GM18517 (cell line): ENCODE measurements around the gene PSMC1.

Source experiments
- ATAC-seq: cut with Tn5 transposase; IDR thresholded peaks from one replicate; pipeline ENCODE4 v1.9.1; 2021; ENCODE audit warnings: mild to moderate bottlenecking, moderate library complexity; ENCODE audit not compliant: unreplicated experiment

Gene PSMC1

GRCh38 chr14:90301122-90301521 lies 44.8 kb downstream of the PSMC1 start:
- ATAC-seq: no peak

- no peak for ATAC-seq
Measured at GRCh38 chr14:90301668-90302090, 45.3 kb downstream of the PSMC1 start.

GRCh38 chr14:90302529-90303303 lies 46.4 kb downstream of the PSMC1 start:
- no peak for ATAC-seq

DNA sequence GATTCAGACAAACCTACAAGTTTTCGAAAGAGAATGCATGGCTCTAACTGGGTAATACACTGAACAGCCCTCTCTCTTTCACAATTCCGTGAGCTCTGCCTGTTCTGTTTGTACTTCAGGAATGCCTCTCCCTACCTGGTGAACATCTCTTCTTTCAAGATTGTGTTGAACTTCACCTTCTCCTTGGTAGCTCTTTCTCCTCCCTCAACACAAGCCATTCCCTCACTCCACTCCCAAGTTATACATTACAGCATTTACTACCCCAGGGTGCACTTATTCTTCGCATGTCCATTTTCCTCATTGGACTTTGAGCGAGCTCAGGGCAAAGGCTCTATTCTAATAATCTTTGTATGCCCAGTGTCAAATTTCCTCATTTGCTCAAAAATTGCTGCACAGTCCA lies 47.1 kb downstream of the PSMC1 start:
- ATAC-seq: no peak

DNA sequence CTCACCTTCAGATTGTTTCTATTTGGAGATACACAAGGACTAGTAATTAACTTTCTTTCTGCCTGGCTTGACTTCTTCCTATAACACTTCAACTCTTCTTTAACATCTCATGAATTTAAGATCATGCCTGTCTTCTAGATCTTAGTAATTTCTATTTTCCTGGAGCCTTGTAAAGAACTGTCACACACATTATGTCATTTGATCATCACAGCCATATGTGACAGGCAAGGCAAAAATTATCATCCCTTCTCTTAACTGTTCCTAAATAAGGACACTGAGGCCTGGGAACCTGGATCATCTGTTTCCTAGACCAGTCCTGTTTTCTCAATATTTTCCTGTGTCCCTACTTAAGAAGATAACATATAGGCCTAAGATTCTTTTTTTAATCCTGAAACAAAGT lies 48.1 kb downstream of the PSMC1 start:
- ATAC-seq: no peak

DNA sequence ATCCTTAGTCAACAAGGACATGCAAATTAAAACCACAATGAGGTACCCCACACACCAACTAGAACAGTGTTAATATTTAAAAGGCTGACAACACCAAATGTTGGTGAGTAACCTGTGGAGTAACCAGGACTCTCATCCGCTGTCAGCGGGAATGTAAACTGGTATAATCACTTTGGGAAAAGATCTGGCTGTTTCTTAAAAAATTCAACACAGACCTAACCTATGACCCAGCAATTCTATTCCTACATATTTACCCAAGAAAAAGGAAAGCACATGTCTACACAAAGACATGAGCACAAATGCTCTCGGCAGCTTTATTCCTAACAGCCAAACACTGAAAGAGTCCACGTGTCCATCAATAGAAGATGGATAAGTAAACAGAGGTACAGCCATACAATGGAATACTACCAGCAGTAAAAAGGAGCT lies 48.8 kb downstream of the PSMC1 start:
- ATAC-seq: no peak

- no peak for ATAC-seq
Measured at GRCh38 chr14:90308561-90308960, 52.2 kb downstream of the PSMC1 start.

- no peak for ATAC-seq
Measured at GRCh38 chr14:90317286-90317685, 60.9 kb downstream of the PSMC1 start.

DNA sequence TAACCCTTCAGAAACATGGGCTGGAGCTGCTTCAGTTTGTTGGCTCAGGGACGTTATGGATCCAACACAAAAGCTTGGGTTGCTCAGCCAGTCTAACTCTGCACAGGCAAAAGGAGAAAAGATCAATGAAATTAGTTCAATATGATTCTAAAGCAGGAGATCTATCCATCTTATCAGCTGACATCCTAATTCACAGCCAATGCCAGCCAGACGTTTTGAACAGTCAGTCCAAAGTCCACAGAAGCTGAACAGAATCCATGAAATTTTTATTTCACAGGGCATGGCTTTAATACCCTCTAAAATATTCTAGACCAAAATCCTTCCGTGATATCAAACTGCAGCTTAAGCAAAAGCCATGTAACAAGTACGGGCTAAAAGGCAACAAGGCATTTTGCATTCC lies 61.7 kb downstream of the PSMC1 start:
- ATAC-seq: no peak

- ATAC-seq: no peak
Measured at GRCh38 chr14:90319173-90319572, 62.8 kb downstream of the PSMC1 start.

DNA sequence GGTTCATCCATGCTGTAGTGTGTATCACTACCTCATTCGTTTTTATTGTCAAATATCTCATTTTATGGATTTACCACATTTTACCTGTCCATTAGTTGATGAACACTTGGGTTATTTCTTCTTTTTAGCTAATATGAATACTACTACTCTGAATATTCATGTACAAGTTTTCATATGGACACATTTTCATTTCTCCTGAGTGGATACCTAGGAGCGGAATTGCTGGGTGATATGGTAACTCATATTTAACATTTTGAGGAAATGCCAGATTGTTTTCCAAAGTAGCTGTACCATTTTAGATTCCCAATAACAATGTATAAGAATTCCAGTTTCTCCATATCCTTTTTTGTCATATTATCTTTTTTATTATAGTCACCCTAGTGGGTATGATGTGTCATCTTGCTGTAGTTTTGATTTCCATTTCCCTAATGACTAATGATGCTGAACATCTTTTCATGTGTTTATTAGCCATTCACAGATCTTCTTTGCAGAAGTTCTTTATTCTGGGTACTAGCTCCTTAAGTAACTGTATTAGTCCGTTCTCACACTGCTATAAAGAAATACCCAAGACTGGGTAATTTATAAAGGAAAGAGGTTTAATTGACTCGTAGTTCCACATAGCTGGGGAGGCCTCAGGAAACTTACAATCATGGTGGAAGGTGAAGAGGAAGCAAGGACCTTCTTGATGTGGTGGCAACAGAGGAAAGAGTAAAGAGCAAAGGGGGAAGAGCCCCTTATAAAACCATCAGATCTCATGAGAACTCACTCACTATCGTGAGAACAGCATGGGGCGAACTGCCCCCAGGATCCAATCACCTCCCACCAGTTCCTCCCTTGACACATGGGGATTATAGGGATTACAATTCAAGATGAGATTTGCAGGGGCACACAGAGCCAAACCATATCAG lies 63.5 kb downstream of the PSMC1 start:
- ATAC-seq: no peak

GRCh38 chr14:90321891-90322290 lies 65.5 kb downstream of the PSMC1 start:
- no peak for ATAC-seq
